Measurements from ENCODE around the gene ATP10D. TPM values are rescaled to one million over a fixed set of nuclear protein-coding genes. Genes with fewer than 3 reads are reported as not detected.
"Not testable (repeated sequence)": the region's sequence is repeated elsewhere in the genome, so short reads cannot be mapped to it uniquely, and the experiment has no call there.

The ATP10D gene
- total RNA-seq, 1 donor from 2014 or later: 36.2 TPM

- peaks cover 22% of the 10 kb centered on the region for H3K4me1 Mint-ChIP-seq (ENCODE audit: unreplicated experiment)
- peaks cover 7% of the 10 kb centered on the region for H3K36me3 Mint-ChIP-seq (ENCODE audit: unreplicated experiment)
- peaks cover 3% of the 10 kb centered on the region for H3K9me3 Mint-ChIP-seq (ENCODE audit: unreplicated experiment)
- H3K27me3 Mint-ChIP-seq (ENCODE audit: unreplicated experiment): no peaks in the 10 kb centered on the region
- H3K27ac Mint-ChIP-seq (ENCODE audit: unreplicated experiment): peak overlapping the region; percentile 100
- DNase-seq (ENCODE audit: extremely low spot score, unreplicated experiment): no peak
- peak overlapping the region; percentile 95 for H3K4me3 Mint-ChIP-seq (ENCODE audit: unreplicated experiment)
- TF ChIP-seq CTCF (IDR thresholded peaks at IDR 0.05): no peak
Observed at GRCh38 chr4:47485768-47486167, 693 bp downstream of the ATP10D start.

- Mint-ChIP-seq H3K36me3 (ENCODE audit: unreplicated experiment) (peaks cover 11% of the 10 kb centered on the region), H3K4me1 (ENCODE audit: unreplicated experiment) (peaks cover 22% of the 10 kb centered on the region), H3K9me3 (ENCODE audit: unreplicated experiment) (peaks cover 3% of the 10 kb centered on the region), H3K27ac (ENCODE audit: unreplicated experiment) (peak overlapping the region; percentile 100), H3K4me3 (ENCODE audit: unreplicated experiment) (peak overlapping the region; percentile 95), H3K27me3 (ENCODE audit: unreplicated experiment) (no peaks in the 10 kb centered on the region)
- DNase-seq (ENCODE audit: extremely low spot score, unreplicated experiment): no peak
- no peak for TF ChIP-seq CTCF (IDR thresholded peaks at IDR 0.05)
Observed at GRCh38 chr4:47486231-47486673, 1.2 kb downstream of the ATP10D start.

DNA sequence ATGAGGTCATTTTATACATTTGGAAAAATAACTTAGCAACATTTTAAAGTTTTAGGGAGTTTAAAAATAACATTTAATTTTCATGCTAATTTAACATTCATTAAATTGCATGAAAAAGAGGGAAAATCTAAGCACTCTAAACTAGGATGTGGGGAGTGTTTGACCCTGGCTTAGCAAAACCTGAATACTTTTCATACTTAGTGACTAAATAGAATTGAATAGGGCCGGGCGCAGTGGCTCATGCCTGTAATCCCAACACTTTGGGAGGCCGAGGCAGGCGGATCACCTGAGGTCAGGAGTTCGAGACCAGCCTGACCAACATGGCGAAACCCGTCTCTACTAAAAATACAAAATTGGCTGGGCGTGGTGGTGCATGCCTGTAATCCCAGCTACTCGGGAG lies 1.7 kb downstream of the ATP10D start:
- H3K27ac Mint-ChIP-seq (ENCODE audit: unreplicated experiment); H3K9me3 Mint-ChIP-seq (ENCODE audit: unreplicated experiment); H3K27me3 Mint-ChIP-seq (ENCODE audit: unreplicated experiment); DNase-seq (ENCODE audit: extremely low spot score, unreplicated experiment): not testable (repeated sequence)
- Mint-ChIP-seq H3K4me1 (ENCODE audit: unreplicated experiment) (peaks cover 22% of the 10 kb centered on the region), H3K36me3 (ENCODE audit: unreplicated experiment) (peaks cover 13% of the 10 kb centered on the region), H3K4me3 (ENCODE audit: unreplicated experiment) (peak overlapping the region; percentile 95)

DNA sequence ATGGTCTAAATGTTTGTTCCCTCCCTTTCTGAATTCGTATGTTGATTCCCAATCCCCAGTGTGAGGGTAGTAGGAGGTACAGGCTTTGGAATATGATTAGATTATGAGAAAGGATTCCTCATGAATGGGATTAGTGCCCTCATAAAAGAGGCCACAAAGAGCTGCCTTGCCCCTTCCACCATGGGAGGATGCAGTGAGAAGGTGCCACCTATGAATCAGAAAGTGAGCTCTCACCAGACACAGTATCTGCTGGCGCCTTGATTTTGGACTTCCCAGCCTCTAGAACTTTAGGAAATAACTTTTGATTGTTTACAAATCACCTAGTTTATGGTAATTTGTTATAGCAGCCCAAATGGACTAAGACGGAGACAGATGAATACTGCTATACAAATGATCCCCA lies 3.6 kb downstream of the ATP10D start:
- Mint-ChIP-seq H3K36me3 (ENCODE audit: unreplicated experiment) (peaks cover 13% of the 10 kb centered on the region), H3K27me3 (ENCODE audit: unreplicated experiment) (no peaks in the 10 kb centered on the region), H3K9me3 (ENCODE audit: unreplicated experiment) (peaks cover 3% of the 10 kb centered on the region), H3K4me3 (ENCODE audit: unreplicated experiment) (no peak overlapping the region), H3K4me1 (ENCODE audit: unreplicated experiment) (peaks cover 23% of the 10 kb centered on the region), H3K27ac (ENCODE audit: unreplicated experiment) (no peak overlapping the region)
- no peak for DNase-seq (ENCODE audit: extremely low spot score, unreplicated experiment)
- TF ChIP-seq CTCF (IDR thresholded peaks at IDR 0.05): no peak

- Mint-ChIP-seq H3K9me3 (ENCODE audit: unreplicated experiment) (peaks cover 3% of the 10 kb centered on the region), H3K4me3 (ENCODE audit: unreplicated experiment) (no peak overlapping the region), H3K27me3 (ENCODE audit: unreplicated experiment) (no peaks in the 10 kb centered on the region), H3K27ac (ENCODE audit: unreplicated experiment) (no peak overlapping the region), H3K36me3 (ENCODE audit: unreplicated experiment) (peaks cover 13% of the 10 kb centered on the region), H3K4me1 (ENCODE audit: unreplicated experiment) (peaks cover 15% of the 10 kb centered on the region)
- peak; percentile 40 for TF ChIP-seq CTCF (IDR thresholded peaks at IDR 0.05)
- no peak for DNase-seq (ENCODE audit: extremely low spot score, unreplicated experiment)
Observed at GRCh38 chr4:47490550-47490949, 5.5 kb downstream of the ATP10D start.

Measured in osteocyte (in vitro differentiated cells).